Fibroblast of skin of scalp (primary cell): Measurements from ENCODE around the gene METTL2B.
"Not testable (repeated sequence)": the region's sequence is repeated elsewhere in the genome, so short reads cannot be mapped to it uniquely, and the experiment has no call there.

Experiments used
- DNase-seq: peaks from one replicate; pipeline ENCODE4 v3.0.0-alpha.2; 2013

METTL2B gene

DNA sequence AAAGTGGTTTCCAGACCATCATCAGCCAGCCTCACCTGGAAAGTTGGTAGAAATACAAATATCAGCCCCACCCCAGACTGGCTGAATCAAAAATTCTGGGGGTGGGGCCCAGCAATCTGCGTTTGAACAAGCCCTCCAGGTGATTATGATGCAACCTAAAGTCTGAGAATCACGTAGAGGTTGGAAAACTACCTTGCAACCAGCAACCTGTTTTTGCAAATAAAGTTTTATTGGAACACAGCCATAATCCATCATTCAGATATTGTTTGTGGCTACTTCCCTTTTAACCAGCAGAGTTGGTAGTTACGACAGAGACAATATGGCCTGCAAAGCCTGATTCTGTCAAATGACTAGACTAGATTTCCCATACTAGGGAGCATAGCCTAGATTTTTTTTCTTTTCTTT, 49.5 kb downstream of the METTL2B start:
- DNase-seq = not testable (repeated sequence)

DNA sequence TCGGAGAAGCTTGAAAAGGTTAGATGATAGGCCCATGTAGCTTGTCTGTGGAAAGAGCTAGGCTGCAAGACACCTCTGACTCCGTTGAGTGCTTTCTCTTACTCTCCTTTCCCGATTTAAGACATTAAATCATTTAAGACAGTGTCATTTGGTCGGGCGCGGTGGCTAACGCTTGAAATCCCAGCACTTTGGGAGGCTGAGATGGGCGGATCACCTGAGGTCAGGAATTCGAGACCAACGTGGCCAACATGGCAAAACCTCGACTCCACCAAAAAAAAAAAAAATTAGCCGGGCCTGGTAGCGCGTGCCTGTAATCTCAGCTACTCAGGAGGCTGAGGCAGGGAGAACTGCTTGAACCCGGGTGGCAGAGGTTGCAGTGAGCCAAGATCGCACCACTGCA, 52.6 kb downstream of the METTL2B start:
- DNase-seq = not testable (repeated sequence)

GRCh38 chr7:128530121-128530854, 53.7 kb downstream of the METTL2B start:
- not testable (repeated sequence) for DNase-seq

DNA sequence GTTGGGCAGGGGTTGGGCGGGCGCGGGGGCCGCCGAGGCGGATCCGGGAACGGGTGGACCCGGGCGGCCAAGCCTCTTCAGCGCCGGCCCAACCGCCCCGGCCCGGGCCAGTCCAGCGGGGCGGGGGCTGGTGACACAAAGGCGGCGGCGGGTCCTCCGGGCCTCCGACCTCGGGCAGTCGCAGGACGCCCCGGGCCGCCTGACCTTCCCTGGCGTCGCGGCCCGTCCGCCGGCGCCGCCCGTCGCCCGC, 54.2 kb downstream of the METTL2B start:
- no peak for DNase-seq

DNA sequence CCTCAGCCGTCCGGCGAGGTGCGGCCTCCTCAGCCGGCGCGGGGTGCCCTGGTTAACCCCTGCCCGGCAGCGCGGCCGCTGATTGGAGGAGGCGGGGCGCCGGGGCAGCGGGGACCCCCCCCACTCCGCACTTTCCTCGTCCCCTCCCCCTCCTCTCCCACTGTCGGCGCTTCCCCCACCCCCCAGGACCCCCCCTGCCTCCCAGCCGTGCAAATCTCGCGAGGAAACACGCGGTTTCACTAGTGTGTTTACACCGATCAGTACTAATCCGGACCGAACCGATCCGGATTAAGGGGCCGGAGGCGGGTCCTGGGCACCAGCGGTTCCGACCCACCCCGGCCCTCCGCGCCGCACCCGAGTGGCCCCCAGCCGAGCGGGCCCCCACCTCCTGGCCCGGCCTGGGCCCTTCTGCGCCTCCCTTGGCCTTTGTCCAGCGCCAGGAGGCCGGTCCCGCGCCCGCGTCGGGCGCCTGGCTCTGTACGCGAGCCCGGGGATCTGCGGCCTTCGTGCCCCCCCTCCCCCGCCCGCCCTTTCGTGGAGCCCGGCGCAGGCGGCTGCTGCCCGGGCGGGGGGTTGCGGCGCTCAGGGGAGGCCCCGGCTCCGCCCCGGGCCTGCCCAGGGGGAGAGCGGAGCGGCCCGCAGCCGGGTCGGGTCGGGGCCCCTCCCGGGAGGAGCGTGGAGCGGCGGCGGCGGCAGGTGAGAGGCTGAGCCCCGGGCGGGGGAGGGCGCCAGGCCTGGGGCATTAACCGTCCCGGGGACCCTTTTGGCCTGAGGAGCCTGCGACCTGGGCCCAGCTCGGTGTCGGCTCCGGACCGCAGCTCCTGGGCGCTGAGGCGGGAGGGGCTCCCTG, 54.8 kb downstream of the METTL2B start:
- peak; percentile 78 for DNase-seq

DNA sequence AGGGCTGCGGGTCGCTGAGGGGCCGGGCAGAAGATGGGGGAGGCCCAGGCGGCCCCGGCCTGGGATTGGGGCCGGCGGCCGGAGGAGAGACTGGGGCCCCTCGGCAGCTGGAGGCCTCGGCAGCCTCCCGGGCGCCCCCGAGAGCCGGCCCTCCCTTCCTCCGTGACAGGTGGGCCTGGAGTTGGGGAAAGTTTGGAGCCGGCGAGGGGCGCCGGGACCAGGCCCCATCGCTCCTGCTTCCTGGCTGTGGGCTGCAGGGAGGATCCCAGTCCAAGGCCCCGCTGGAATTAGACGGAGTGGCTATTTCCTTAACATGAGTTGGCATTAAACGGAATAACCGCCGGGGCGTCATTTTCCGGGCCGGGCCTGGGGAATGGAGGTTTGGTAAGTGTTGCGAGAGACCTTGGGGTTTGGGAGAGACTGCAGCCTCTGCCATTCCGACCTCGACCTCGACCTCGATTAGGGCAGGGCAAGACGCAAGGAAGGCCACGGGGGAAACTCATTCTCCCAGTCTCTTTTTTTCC, 55.5 kb downstream of the METTL2B start:
- DNase-seq = peak; percentile 23

DNA sequence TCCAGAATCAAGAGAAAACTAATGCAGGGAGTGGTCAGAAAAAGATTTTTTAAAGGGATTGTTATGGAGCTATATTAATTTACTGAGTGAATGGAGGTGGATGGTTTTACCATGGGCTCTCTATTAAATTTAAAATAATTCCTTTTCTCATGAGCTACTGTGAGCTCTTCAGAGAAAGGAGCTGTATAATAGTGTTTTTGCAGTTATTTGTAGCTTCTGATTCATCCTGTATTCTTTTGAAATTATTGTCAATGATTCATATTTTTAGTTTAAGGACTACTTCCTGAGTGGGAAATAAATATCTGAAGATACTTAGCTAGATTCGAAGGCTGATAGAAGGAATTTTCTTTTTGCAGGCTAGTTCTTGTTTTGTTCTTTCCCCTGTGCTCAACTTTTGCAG, 56.4 kb downstream of the METTL2B start:
- not testable (repeated sequence) for DNase-seq

DNA sequence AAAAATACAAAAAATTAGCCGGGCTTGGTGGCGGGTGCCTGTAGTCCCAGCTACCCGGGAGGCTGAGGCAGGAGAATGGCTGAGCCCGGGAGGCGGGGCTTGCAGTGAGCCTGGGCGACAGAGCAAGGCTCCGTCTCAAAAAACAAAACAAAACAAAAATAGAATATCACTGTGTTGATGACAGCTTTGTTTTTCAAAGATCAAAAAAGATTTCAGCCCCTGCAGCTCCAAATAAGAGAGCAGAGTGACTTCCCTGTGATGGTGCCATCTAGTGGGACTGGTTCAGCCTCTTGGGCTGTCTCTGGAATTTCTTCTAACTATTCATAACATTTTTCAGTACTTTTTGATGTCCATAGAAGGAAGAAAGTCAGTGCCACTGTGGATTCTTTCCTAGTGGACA, 60.9 kb downstream of the METTL2B start:
- peak; percentile 54 for DNase-seq

- not testable (repeated sequence) for DNase-seq
Measured at GRCh38 chr7:128542530-128542929, 66.0 kb downstream of the METTL2B start.

- DNase-seq = not testable (repeated sequence)
Measured at GRCh38 chr7:128543300-128543699, 66.8 kb downstream of the METTL2B start.

- DNase-seq = not testable (repeated sequence)
Measured at GRCh38 chr7:128546319-128546851, 69.8 kb downstream of the METTL2B start.

DNA sequence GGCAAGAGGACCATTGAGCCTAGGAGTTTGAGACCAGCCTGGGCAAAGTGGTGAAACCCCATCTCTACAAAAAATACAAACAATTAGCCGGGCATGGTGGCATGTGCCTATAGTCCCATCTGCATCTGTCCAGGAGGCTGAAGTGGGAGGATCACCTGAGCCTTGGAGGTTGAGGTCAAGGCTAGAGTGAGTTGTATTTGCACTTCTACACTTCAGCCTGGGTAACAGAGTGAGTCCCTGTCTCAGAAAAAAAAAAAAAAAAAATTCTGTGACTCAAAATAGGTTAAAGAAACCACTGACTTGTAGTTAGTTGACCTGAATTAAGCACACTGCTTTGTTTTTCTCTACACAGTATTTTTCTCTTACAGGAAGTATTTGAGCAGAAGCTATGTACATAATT, 74.4 kb downstream of the METTL2B start:
- DNase-seq = no peak

GRCh38 chr7:128554394-128554793, 77.8 kb downstream of the METTL2B start:
- DNase-seq = not testable (repeated sequence)
